Colonic mucosa (tissue), 4 donors: Measurements from ENCODE around the gene OPCML. TPM values are rescaled to one million over a fixed set of nuclear protein-coding genes. Genes with fewer than 3 reads are reported as not detected.

ENCODE experiments used
- DNase-seq: peaks from one replicate; pipeline ENCODE4 v3.0.0-alpha.2; 2020
- H3K27ac ChIP-seq: fragments of 200-600 bp; one replicate; pipeline ENCODE4 v1.8.0; 2021
- H3K27me3 ChIP-seq: fragments of 200-600 bp; one replicate; pipeline ENCODE4 v1.8.0; 2021
- H3K36me3 ChIP-seq: fragments of 200-600 bp; one replicate; pipeline ENCODE4 v1.8.0; 2021
- H3K4me1 ChIP-seq: fragments of 200-600 bp; one replicate; pipeline ENCODE4 v1.8.0; 2021; ENCODE audit warnings: mild to moderate bottlenecking
- H3K4me3 ChIP-seq: fragments of 200-600 bp; one replicate; pipeline ENCODE4 v1.8.0; 2021
- H3K9ac ChIP-seq, 2 donors: one replicate each; pipeline ENCODE4 v1.7.0; 2013; ENCODE audit warnings: control low read depth in 2 of 2, low read depth in 2 of 2, low read length in 2 of 2
- H3K9me3 ChIP-seq: fragments of 200-600 bp; one replicate; pipeline ENCODE4 v1.8.0; 2021
- intact Hi-C: fragments of 100-400 bp; cut with DNase I; formaldehyde crosslinking; loops from one replicate; pipeline ENCODE4 v1.14.1; 2022
- total RNA-seq, 2 donors: library from RNA; stranded (reverse); fragmentation: NEBNext Ultra II Directional in 1 of 2; extraction: Animal tissue kit (Norgen Biotek cat#: 25700) in 1 of 2; gene quantifications; one replicate each; pipeline ENCODE4 v1.2.1, GENCODE V29; 2021
- TF ChIP-seq, protein P1 (sequence below): fragments of 200-600 bp; IDR thresholded peaks from one replicate; pipeline ENCODE4 v1.8.0; 2022; ENCODE audit warnings: antibody characterized with exemption, mild to moderate bottlenecking
- donor health status: healthy.
- donor health status: DM: no; HTN: no; CAD: no.
- donor health status: DM: no; HTN: no; CAD: no.

OPCML gene
- total RNA-seq, 2 donors from 2014 or later = 0.08 TPM; not detected in 1

DNA sequence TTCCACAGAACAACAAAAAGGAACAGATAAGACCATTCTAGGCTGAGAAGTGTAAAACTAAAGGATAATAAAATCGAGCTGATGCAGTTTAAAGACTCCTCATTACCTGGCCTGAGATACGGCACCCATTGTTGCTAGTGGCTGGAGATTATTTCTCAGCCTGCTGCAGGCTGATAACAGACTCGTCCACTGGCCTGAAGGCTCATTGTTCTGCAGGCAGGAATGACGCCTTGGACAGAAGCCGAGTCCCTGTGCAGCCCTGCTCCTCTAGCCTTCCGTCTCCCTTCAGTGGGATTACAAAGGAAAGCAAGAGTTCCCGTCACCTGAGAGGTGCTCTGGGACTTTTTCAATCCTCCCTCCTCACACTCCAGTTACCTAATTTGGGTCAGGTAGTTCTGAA is 1065.3 kb downstream of the OPCML start:
- Histone ChIP-seq H3K27ac (no peak overlapping the region), H3K9me3 (no peaks in the 10 kb centered on the region), H3K27me3 (no peaks in the 10 kb centered on the region), H3K4me3 (no peak overlapping the region), H3K4me1 (no peaks in the 10 kb centered on the region), H3K36me3 (no peaks in the 10 kb centered on the region), H3K9ac (no peak overlapping the region)
- TF ChIP-seq, protein P1, sequence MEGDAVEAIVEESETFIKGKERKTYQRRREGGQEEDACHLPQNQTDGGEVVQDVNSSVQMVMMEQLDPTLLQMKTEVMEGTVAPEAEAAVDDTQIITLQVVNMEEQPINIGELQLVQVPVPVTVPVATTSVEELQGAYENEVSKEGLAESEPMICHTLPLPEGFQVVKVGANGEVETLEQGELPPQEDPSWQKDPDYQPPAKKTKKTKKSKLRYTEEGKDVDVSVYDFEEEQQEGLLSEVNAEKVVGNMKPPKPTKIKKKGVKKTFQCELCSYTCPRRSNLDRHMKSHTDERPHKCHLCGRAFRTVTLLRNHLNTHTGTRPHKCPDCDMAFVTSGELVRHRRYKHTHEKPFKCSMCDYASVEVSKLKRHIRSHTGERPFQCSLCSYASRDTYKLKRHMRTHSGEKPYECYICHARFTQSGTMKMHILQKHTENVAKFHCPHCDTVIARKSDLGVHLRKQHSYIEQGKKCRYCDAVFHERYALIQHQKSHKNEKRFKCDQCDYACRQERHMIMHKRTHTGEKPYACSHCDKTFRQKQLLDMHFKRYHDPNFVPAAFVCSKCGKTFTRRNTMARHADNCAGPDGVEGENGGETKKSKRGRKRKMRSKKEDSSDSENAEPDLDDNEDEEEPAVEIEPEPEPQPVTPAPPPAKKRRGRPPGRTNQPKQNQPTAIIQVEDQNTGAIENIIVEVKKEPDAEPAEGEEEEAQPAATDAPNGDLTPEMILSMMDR = no peak
- no peak for DNase-seq
- intact Hi-C loops = no loop called here

DNA sequence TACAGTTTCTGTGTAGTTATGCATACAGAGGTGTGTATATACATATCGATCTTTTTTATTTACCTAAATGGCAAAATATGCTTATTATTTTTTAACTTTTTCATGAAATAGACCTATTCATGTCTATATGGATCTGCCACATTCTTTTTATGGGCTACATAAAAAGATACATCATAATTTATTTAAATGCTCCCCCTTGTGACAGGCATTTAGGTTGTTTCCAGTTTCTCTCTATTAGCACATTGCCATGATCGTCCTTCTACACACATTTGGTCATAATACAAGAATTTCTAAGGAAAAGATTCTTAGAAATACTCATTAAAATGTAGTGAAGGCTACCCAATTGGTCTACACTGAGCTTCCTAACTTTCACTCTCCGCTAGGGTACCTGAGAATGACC is 1067.4 kb downstream of the OPCML start:
- TF ChIP-seq, protein P1 = no peak
- Histone ChIP-seq H3K4me1 (no peaks in the 10 kb centered on the region), H3K27me3 (no peaks in the 10 kb centered on the region), H3K9ac (no peak overlapping the region), H3K27ac (no peak overlapping the region), H3K9me3 (no peaks in the 10 kb centered on the region), H3K36me3 (no peaks in the 10 kb centered on the region), H3K4me3 (no peak overlapping the region)
- intact Hi-C loops = no loop called here
- DNase-seq = no peak

DNA sequence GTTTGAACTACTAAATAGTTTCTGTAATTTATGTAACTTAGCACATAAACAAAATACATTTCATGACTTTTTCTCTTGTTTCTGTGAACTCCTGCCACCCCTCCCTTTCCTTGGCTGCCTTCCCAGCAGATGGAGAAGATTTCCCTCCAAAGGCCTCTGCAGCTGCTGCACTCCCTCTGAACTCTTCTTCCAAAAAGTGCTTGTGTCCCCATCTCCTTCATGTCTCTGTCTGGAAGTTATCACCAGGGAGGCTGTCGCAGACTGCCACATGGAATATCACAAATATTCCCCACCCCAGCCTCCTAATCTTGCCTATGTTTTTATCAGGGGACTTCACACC is 1068.3 kb downstream of the OPCML start:
- no peak for DNase-seq
- intact Hi-C loops = no loop called here
- H3K27me3 ChIP-seq = no peaks in the 10 kb centered on the region
- H3K36me3 ChIP-seq = no peaks in the 10 kb centered on the region
- TF ChIP-seq, protein P1 = no peak
- H3K4me3 ChIP-seq = no peak overlapping the region
- H3K4me1 ChIP-seq = no peaks in the 10 kb centered on the region
- no peak overlapping the region for H3K27ac ChIP-seq
- H3K9me3 ChIP-seq = no peaks in the 10 kb centered on the region
- H3K9ac ChIP-seq = no peak overlapping the region

DNA sequence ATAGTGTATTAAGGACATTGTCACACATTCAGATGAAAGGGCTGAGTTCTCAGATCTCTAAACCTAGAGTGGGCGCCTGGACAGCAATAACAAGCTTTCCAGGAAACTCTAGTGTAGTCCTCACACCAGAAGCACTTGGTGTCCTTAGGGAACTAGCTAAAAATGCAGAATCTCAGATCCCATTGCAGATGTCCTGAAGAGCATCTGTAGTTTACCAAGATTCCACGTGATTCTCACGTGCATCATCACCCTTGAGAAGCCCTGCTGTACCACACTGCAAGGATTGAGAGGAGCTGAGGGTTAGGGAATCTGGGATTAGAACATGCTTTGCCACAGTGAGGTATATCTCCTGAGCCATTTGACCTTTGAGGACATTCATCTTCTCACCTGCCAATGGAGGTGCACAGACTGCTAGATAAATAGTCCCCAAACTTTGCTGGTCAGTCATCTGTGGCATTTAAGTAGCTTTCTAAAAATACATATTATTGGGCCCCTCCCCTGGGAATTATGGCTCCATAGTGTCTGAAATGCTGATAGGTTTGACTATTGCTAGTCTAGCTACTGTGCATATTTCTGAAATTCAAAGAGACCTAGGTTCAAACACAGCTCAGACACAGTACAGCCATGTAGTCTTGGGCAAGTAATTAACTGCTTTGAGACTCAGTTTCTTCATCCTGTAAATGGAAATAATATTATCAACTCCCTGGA is 1068.9 kb downstream of the OPCML start:
- Histone ChIP-seq H3K27ac (no peak overlapping the region), H3K9ac (no peak overlapping the region), H3K27me3 (no peaks in the 10 kb centered on the region), H3K4me1 (no peaks in the 10 kb centered on the region), H3K36me3 (no peaks in the 10 kb centered on the region), H3K9me3 (no peaks in the 10 kb centered on the region), H3K4me3 (no peak overlapping the region)
- DNase-seq = no peak
- intact Hi-C loops = no loop called here
- TF ChIP-seq, protein P1 = no peak

DNA sequence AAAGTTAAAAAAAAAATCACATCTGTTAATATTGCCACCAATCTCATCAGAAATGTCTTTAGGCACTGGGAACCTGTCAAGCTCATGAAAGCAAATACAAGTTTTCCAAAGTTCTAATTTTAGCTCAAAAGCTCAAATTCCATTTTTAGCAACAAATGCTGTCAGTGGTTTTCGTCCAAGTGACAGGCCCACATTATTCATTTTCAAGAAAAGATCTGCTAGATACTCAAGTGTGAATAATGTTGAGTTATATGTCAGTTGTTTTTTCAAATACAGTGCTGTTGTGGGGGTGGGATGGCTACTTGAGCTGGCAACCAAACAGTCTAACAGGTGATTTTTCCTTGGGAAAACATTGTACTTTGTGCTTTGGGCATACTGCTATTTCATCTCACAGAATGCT is 1072.6 kb downstream of the OPCML start:
- TF ChIP-seq, protein P1 = no peak
- DNase-seq = no peak
- H3K9me3 ChIP-seq = no peaks in the 10 kb centered on the region
- no peak overlapping the region for H3K9ac ChIP-seq
- no peaks in the 10 kb centered on the region for H3K27me3 ChIP-seq
- H3K4me3 ChIP-seq = no peak overlapping the region
- no peaks in the 10 kb centered on the region for H3K4me1 ChIP-seq
- no peaks in the 10 kb centered on the region for H3K36me3 ChIP-seq
- intact Hi-C loops = no loop called here
- H3K27ac ChIP-seq = no peak overlapping the region
